IPS DF 4.7 (cell line): ENCODE measurements around the gene TBCEL.
"Not testable (repeated sequence)": the region's sequence is repeated elsewhere in the genome, so short reads cannot be mapped to it uniquely, and the experiment has no call there.

Source experiments
- DNase-seq: peaks from one replicate; pipeline ENCODE4 v3.0.0-alpha.2; 2013; ENCODE audit warnings: low spot score; ENCODE audit errors: extremely low read depth

The TBCEL gene

DNA sequence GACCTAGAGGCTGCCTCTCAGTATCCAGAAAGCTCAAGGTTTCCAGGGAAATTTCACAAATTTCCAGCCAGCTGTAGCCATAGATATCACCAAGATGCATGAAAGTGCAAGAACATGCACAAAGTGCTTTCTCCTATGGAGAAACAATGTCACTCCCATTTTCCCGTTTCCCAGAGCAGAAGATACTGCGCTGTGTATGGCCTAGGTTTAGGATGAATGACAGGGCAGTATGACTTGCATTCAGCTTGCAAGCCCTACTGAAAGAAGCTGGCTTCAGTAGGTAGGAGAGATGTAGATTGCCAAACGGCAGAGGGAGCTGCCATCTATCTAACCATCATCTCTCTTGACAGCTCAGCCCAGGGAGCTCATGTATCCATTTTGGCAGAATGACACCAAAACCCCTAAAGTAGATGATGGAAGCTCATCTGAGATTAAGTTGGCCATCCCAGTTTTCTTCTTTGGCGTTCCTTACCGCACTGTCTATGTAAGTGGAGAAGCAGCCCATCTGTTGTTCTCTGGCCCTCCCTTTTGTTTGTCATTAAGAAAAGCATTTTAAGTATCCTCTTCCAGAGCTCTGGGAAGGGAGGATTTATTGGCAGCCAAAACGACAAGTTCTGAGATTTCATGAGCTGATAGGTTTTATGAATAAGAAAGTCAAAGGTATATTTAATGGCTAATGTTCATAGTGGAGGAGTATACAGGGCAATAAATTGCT, 81.7 kb downstream of the TBCEL start:
- DNase-seq, result no peak

DNA sequence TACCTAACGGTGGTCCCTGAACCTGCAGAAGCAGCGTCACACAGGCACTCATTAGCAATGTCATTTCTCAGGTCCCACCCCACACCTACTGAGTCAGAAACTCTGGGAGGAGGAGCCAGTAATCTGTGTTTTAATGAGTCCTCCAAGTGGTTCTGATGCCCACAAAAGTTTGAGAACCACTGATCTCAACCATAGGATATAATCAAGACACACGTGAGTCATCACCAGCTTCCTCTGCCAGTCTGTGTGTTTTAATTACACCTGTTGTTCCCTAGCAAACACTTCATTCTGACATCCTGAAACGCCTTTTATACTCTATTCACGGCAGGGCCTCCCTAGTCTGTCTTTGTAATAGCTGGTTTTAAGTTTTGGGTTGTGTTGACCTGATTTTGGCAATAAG, 82.9 kb downstream of the TBCEL start:
- no peak for DNase-seq

DNA sequence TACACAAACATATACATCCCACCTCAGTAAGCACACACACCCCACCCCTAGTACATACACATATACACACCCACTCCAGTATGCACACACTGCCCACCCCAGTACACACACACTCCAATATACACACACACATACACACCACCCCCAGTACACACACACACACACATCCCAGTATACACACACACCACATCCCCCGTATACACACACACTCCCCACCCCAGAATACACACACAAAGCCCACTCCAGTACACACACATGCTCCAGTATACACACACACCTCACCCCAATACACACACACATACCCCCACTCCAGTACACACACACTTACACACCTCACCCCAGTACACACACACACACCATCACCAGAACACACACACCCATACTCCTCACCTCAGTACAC, 84.5 kb downstream of the TBCEL start:
- DNase-seq, result no peak

DNA sequence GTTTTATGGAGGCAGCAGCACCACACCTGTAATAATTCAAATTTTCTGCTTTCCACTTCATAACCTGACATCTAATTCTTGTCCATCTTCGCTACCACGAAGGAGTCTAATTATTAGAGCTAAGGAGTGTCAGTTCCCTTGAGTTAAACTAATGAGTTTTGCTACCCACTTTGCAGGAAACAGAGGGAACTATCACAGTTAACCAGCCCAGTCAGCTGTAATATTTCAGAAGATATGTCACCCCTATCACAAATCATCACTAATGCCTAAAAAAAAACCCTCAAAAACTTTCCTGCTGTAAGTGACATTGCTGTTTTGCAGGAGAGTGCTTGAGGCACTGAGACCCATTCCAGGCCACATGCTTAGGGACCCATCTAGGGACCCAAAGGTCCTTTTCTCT, 85.6 kb downstream of the TBCEL start:
- DNase-seq, result no peak

DNA sequence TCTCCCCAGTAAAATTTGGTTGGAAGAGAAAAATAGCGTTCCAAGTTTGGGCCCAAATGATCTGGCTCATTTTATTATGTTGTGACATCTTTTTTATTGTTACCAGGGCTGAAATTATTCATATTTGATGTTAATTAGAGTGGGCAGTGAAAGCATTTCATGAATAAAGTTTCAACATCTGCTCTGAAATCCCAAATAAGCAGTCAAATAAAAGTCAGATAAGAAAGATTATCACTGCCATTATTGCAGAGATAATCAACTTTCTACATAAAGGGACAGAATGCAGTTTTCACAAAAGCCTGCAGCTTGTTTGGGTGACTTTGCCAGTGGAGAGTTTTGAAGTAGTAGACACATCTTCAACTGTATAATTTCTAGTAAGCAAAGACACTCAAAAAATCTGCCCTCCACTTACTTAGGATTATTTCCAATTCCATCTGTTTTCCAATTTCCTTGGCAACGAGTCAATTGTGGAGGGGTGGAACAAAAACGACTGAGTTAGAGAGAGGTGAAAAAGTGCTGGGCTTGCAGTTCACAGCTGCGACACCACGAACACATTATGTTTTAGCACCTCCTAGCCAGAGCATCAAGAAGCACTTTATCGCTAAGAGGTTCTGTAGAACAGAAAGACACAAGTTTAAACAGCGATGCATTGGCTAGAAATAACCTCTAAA, 86.1 kb downstream of the TBCEL start:
- no peak for DNase-seq

DNA sequence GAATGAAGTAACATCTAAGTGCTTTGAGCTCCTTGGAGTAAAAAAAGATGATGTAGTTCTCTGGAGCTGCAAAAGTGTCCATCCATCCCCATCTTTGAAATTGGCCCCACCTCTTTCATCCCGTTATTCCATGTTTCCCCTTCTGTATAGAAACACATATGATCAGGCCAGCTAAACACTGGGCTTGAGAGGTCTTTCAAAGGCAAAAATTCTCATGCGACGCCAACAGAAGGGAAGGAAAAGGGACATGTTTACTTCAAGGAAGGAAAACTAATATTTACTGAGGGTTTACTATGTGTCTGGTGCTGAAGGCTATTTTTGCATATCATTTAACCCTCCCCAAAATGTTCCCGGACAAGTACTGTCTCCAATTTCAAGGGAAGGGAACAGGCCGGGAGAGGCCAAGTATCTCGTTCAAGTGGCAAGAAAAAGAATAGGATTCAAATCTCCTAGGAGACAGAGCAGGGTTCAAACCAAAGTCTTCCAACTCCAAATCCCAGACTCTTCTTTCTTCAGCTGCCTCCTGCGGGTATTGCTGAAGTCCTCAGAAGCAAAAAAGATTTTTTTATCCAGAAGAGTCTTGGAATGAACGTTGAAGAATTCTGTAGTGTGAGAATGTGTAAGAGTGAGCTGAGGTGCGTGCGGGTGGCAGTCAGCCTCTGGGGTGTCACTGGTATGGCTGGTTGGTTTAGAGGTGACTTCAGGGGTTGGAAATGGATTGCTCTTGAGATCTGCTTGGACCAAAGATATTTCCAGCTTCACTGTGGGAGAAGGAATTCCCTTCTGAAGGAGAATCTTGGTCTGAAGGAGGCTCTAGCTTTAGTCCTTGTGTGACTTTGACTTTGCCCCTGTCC, 87.2 kb downstream of the TBCEL start:
- no peak for DNase-seq

DNA sequence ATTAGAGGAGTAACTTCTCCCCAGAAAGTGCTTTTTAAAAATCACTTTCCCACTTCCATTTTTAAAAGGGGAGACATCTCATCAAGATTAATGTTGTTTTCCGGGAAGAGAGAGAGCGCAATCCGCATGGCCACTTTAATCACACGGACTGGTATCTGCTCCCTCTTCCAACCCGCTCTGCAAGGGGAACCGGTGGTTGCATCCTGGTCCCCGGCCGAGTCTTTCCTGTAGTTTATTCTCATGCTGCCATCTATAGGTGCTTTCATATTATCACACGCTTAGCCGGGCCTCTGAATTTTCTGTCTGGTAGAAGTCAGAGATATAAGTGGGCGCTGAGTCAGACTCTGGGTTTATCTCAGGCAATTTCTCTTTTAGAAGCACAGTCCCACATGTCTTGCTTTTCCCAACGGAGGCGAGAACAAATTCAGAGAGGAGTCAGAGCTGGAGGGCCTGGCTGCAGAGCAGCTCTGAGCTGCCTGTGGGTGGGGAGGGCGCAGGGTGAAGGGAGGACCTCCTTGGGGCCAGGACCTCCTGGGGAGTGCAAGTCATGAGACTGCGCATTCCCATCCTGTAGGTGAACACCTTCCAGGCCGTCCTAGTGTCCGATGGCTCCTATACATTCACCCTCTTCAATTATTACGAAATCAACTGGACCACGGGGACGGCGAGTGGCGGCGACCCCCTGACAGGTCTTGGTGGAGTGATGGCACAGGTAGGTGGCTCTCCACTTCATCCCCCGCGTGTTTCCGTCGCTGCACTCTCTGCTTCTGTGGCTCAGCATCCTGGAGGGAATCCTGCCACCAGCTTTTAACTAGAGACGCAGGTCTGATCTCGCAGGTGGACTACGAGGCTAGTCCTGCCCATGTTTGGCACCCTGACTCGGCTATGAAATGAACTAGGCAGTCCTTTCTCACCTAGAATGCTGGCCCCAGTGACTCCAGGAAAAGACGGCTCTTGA, 88.9 kb downstream of the TBCEL start:
- DNase-seq, result peak; percentile 28

DNA sequence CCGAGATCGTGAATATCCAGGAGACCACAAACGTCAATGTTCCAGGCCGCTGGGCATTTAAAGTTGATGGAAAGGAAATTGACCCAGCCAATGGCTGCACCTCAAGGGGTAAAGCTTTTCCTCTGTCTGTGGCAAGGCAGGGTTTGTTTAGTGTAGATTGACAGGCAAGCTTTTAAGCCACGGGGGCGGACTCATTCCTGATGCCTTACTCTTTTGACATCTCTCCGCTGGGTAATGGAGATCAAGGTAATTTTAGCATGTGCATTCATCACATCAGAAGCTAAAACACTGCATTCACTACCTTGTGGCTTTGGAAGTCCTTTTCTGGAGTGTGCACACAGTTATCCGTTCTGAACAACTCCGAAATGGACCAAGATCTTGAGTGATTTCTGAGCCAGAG, 89.7 kb downstream of the TBCEL start:
- DNase-seq, result no peak

DNA sequence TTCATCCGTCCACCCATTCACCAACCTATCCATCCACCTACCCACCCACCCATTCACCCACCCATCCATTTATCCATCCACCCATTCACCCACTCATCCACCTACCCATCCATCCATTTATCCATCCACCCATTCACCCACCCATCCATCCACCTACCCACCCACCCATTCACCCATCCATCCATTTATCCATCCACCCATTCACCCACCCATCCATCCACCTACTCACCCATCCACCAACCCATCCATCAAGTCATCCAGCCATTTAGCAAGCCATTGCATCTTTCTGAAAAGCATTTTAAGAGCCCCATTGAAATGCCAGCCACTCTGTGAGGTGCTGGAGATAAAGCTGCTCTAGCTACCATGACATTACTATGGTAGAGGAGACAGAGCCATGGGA, 91.1 kb downstream of the TBCEL start:
- not testable (repeated sequence) for DNase-seq

DNA sequence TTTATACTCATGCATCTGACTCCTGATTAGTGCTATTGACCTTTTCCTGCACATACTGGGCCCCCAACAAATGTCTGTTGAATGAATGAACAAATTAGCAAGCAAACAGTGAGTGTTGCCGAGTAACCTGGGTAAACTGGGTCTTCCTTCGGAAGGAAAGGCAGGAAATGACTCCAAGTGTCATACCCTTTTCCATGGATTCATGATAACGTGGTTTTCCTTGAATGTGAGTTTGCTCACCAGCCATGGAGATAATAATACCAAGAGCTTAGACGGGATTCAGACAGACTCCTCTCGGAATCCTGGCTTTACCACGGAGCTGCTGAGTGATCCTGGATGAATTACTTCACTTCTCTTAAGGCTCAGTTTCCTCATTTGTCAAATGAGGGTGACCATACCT, 93.9 kb downstream of the TBCEL start:
- no peak for DNase-seq

DNA sequence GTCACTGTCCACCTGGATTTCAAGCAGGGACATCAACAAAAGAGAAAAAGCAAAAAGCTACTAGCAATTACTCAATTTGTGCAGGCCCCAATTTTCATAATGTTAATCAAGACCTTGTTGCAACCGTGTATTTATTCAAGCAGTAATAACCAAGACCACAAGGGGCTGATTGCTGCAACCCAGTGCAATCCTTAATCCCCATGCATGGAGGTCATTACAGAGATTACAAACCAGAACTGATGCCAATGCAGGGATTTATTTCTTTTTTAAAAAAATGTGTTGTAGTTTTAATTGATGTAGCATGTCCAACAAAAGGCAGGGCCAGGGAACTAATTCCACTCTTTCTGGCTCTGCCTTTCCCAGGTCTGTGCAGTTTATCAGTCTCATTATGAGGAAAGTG, 95.5 kb downstream of the TBCEL start:
- no peak for DNase-seq

DNA sequence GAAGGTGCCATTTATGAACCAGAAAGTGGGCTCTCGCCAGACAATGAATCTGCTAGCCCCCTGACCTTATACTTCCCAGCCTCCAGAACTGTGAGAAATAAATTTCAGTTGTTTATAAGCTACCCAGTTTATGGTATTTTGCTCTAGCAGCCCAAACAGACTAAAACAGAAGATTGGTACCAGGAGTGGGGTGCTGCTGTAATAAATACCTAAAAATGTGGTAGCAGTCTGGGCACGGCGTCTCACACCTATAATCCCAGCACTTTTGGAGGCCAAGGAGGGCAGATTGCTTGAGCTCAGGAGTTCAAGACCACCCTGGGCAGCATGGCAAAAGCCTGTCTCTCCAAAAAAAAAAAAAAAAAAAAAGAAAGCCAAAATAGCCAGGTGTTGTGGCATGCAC, 98.4 kb downstream of the TBCEL start:
- no peak for DNase-seq

DNA sequence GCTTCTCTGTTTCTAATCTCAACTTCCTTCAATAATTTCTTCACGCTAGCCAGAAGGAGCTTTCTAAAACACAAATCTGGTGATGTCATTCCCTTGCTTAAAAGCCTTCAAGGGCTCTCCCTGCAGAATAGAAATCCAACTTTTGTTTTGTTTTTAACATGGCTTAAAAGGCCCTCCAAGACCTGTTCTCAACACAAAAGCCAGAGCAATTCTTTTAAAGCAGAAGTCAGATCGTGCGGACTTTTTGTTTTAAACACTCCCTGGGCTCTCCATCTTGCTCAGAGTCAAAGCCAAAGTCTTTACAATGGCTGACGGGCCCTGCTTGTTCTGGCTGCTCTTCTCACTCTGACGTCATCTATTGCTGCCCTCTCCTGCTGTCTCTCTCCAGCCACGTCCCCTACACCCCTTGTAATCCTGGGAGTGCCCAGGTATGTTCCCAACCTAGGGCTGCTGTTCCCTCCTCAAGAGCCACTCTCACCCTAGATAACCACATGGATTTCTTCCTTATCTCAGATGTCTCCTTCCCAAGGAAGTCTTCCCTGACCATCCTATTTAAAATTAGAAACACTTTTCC, 99.7 kb downstream of the TBCEL start:
- DNase-seq, result no peak

DNA sequence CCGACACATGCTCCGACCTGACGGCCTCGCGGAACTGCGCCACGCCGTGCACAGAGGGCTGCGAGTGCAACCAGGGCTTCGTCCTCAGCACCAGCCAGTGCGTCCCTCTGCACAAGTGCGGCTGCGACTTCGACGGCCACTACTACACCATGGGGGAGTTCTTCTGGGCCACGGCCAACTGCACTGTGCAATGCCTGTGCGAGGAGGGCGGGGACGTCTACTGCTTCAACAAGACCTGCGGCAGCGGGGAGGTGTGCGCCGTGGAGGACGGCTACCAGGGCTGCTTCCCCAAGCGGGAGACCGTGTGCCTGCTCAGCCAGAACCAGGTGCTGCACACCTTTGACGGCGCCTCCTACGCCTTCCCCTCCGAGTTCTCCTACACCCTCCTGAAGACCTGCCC, 103.9 kb downstream of the TBCEL start:
- DNase-seq, result no peak

DNA sequence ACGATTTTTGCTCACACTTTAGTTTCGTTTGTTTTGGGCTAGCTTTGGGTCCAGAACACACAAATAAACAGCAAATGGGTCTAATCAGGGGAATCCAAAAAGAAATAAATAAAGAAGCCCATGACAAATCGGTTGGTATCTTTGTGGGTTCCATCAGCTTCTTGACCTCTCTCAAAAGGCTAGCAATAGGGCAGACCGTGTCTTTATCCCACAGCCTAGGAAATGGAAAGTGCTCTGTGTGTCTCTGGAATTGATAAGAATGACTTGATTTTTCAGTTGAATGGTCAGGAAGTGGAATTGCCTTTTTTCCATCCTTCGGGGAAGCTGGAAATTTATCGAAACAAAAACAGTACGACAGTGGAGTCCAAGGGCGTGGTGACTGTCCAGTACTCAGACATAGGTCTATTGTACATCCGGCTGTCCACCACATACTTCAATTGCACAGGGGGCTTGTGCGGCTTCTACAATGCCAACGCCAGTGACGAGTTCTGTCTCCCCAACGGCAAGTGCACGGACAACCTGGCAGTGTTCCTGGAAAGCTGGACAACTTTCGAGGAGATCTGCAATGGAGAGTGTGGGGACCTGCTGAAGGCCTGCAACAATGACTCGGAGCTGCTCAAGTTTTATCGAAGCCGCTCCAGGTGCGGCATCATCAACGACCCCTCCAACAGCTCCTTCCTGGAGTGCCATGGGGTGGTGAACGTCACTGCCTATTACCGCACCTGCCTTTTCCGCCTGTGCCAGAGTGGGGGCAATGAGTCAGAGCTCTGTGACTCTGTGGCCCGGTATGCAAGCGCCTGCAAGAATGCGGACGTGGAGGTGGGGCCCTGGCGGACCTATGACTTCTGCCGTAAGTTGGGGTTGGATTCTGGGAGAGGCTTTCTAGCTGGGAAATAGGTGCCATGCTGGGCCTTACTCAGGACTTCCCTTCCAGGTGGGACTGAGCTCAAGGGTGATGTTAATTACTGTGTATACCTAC, 105.7 kb downstream of the TBCEL start:
- DNase-seq, result no peak

DNA sequence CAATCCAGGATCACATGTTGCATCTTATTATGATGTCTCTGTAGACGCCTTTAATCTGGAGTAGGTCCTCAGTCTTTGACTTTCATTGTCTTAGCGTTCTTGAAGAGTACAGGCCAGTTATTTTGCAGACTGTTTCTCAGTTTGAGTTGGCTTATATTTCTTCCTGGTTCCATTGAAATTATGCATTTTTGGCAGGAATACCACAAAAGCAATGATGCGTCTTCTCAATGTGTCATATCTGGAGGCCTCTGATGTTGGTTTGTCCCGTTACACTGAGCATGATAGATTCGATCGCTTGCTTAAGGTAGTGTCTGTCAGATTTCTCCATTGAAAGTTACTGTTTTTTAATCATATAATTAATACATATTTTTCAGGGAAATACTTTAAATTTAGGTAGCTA, 107.8 kb downstream of the TBCEL start:
- no peak for DNase-seq

DNA sequence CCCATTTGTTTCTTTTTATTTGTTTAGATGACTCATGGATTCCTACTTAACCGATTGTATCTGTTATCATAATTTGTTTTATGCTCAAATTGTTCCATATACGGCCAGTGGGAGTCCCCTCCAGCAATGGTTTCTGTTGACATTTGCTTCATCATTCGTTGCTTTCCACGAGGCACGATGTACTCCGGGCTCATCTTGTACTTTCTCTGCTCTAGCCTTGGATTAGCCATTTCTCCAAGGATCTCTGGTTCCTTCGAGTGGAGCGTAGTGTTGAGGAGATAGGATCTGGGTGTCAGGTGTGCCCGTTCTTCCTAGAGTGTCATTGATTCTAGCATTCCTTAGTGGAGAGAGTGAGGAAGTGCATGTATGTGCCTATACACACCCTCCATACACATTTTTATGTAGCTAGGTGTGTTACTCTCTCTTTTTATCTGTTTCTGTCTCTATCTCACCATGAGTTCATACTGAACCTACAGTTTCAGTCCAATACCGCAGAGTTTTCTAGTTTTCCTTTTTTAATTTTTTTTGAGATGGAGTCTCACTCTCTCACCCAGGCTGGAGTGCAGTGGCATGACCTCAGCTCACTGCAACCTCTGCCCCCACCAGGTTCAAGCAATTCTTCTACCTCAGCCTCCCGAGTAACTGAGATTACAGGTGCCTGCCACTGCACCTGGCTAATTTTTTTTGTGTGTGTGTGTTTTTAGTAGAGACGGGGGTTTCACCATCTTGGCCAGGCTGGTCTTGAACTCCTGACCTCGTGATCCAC, 108.5 kb downstream of the TBCEL start:
- no peak for DNase-seq

DNA sequence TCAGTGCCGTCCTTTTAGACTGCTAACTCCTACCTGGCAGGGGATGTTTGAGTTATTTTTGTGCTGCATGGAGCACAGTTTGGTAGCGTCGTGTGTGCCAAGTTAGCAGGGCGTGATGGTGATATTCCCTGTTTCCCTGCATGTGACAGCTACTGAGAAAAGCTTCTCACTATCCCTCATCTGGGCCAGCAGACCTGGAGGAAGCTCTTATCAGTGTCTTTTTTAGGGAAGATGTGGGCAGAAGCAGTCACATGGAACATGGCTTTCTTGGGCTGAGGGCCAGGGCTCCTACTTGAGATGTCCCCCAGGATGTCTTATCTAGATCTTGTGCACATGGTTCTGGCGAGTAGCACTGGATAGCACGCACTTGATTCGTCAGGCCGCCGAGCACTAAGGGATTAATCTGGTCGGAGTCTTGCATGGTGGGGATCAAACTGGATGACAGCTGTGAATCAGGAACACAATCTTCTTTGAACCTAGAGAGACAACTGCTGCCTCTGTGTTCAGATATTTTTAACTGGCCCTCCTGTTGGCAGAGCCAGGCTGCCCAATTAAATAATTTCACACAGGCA, 110.9 kb downstream of the TBCEL start:
- no peak for DNase-seq

DNA sequence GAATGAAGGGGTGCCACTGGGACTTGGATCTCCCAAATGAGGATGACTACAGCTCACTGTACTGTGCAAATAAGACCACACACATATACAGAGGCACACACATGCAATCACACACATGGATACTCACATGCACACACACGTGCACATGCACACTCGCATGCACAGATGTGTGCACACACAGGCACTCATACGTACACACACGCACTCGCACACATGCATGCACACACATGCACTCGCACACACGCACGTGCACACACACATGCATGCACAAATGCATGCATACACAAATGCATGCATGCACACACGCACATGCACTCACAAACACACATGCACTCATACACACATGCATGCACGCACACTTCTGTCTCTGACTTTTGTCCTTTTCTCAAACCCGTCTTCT, 113.1 kb downstream of the TBCEL start:
- no peak for DNase-seq
